HL-60 (cell line): ENCODE data around the gene PRR7.

Experiments used
- DNase-seq, 2 experiments: peaks; one replicate each; pipeline ENCODE4 v3.0.0-alpha.2; 2010 to 2020; ENCODE audit warnings: low read depth in 1 of 2, low spot score in 1 of 2
- H3K27ac ChIP-seq: fragments of 250-450 bp; sonication (Bioruptor Pico); replicated peaks from 2 replicates; pipeline ENCODE4 v1.5.1; 2020; ENCODE audit warnings: mild to moderate bottlenecking, moderate library complexity
- H3K27me3 ChIP-seq: fragments of 250-450 bp; sonication (Bioruptor Pico); 2 replicates; pipeline ENCODE4 v1.5.1; 2021; ENCODE audit warnings: mild to moderate bottlenecking, moderate library complexity; ENCODE audit not compliant: insufficient read depth, poor library complexity, severe bottlenecking
- H3K4me3 ChIP-seq: replicated peaks from 2 replicates; pipeline ENCODE4 v1.5.1; 2011; ENCODE audit warnings: mild to moderate bottlenecking, control low read depth, low read length; ENCODE audit not compliant: insufficient read depth
- CTCF ChIP-seq: IDR thresholded peaks from one replicate; pipeline ENCODE4 v1.5.1; 2011; ENCODE audit warnings: low read length, control low read depth, inconsistent platforms; ENCODE audit not compliant: insufficient read depth
- GABPA ChIP-seq: IDR thresholded peaks from 2 replicates; pipeline ENCODE4 v1.6.1; 2012; ENCODE audit warnings: low read depth
- POLR2AphosphoS5 ChIP-seq: IDR thresholded peaks from 2 replicates; pipeline ENCODE4 v1.6.1; 2012; ENCODE audit warnings: low read depth
- REST ChIP-seq: IDR thresholded peaks from 2 replicates; pipeline ENCODE4 v1.6.1; 2012; ENCODE audit warnings: low read depth; ENCODE audit not compliant: insufficient replicate concordance
- SPI1 ChIP-seq: IDR thresholded peaks from 2 replicates; pipeline ENCODE4 v1.6.1; 2012; ENCODE audit warnings: low read depth, mild to moderate bottlenecking, borderline replicate concordance

Gene PRR7

DNA sequence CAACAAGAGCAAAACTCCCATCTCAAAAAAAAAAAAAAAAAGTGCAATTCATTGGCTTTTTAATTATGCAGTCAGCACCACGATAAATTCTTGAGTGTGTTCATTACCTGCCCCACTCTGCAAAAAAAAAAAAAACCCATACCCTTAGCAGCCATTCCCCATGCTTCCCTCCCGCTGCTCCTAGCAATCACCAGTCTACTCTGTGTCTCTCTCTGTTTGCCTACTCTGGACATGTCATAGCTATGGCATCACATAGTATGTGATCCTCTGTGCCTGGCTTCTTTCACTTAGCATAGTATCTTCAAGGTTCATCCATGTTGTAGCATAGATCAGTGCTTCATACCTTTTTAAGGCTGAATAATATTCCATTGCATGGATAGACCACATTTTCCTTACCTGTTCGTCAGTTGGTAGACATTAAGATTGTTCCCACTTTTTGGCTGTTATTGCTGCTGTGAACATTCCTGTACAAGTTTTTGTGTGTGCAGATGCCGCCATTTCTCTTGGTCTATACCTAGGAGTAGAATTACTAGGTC, 7.0 kb upstream of the PRR7 start:
- H3K4me3 ChIP-seq = no peak overlapping the region
- no peaks in the 10 kb centered on the region for H3K27me3 ChIP-seq
- TF ChIP-seq REST = no peak
- no peak for TF ChIP-seq GABPA
- no peak for TF ChIP-seq POLR2AphosphoS5
- TF ChIP-seq CTCF = no peak
- no peak for TF ChIP-seq SPI1
- no peak overlapping the region for H3K27ac ChIP-seq
- DNase-seq = no peak

- TF ChIP-seq CTCF (no peak), POLR2AphosphoS5 (peak; percentile 68)
- no peak overlapping the region for H3K4me3 ChIP-seq
- DNase-seq = no peak
- H3K27me3 ChIP-seq = no peaks in the 10 kb centered on the region
- no peak overlapping the region for H3K27ac ChIP-seq
Observed at GRCh38 chr5:177440211-177440989, 6.2 kb upstream of the PRR7 start.

DNA sequence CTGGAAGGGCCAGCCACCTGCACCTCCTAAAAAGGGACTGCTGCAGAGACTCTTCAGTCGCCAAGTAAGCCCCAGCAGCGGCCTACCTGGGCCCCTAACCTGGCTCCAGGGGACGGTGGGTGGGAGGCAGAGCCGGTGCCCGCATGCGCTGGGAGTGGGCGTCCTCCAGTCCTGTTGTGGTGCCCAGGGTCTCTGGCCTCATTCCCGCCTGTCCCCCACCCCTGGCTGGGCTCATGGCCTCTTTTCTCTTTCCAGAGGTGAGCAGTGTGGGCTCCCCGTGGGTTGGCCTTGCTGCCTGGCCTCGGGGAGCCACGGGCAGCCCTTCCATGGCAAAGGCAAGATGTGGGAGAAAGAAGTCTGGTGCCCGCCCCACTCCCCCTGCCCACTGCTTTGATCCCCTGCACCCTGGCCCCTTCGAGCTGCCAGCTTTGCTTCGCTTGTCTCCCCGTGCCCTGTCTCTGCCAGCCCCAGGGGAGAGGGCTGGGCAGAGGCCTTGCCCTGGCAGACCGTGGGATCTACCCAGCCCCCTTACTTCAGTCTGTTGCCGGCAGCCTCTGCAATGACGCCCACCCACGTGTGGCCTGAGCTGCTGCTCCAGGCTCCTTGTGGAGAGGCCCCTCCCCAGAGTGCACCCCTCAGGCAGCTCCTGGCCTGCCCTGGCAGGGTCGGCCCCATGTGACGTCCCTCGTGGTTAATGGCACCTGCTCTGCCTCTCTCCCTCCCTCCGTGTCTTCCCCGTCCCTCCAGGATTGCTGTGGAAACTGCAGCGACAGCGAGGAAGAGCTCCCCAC, 5.4 kb upstream of the PRR7 start:
- Histone ChIP-seq H3K27me3 (no peaks in the 10 kb centered on the region), H3K27ac (no peak overlapping the region), H3K4me3 (no peak overlapping the region)
- peak in 1 of 2 experiments; percentile 34 for DNase-seq
- TF ChIP-seq REST = no peak
- 0 out of 2 replicates have a peak, but pooled peaks have one; percentile 1 for TF ChIP-seq POLR2AphosphoS5

DNA sequence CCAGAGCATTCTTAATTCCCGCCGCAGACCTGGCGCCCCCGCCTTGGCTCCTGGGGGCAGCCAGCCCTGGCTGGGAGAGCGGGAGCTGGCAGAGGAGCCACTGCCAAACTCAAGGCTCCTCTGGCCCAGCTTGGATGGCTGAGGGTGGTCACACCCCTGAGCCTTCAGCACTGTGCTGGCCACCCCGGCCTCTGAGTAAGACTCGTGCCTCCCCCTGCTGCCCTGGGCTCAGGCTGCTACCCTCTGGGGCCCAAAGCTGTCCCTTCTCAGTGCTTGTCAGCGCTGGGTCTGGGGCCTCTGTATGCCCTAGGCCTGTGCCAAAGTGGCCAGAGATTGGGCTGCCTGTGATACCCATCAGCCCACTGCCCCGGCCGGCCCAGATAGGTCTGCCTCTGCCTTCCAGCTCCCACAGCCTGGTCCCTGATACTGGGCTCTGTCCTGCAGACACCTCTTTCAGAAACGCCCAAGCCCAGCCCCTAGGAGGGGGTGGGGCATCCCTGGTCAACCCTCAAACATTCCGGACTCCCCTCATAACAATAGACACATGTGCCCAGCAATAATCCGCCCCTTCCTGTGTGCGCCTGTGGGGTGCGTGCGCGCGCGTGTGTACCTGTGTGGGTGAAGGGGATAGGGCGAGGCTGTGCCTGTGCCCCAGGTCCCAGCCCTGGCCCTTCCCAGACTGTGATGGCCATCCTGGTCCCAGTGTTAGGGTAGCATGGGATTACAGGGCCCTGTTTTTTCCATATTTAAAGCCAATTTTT, 4.4 kb upstream of the PRR7 start:
- peak in 1 of 2 experiments; percentile 36 for DNase-seq
- TF ChIP-seq SPI1 (no peak), POLR2AphosphoS5 (peak; percentile 64), CTCF (no peak), REST (no peak), GABPA (no peak)
- no peaks in the 10 kb centered on the region for H3K27me3 ChIP-seq
- H3K4me3 ChIP-seq = no peak overlapping the region
- H3K27ac ChIP-seq = no peak overlapping the region
